GM10266 (cell line): ENCODE results near the gene OR4P4.

Experiments
- DNase-seq: peaks from one replicate; pipeline ENCODE4 v3.0.0; 2012; ENCODE audit errors: extremely low spot score
- CTCF ChIP-seq: IDR thresholded peaks from 2 replicates; pipeline ENCODE4 v1.5.1; 2012; ENCODE audit warnings: mild to moderate bottlenecking, low read depth; ENCODE audit not compliant: control insufficient read depth, insufficient read depth; ENCODE audit errors: missing control alignments

OR4P4 gene

GRCh38 chr11:55658608-55659007, 23.7 kb downstream of the OR4P4 start:
- no peak for DNase-seq
- TF ChIP-seq CTCF: no peak

- no peak for TF ChIP-seq CTCF
- DNase-seq: no peak
Observed at GRCh38 chr11:55661901-55662300, 27.0 kb downstream of the OR4P4 start, which contains the start of gene OR4C6. Gene OR4C6 (plus strand): TSS chr11:55662201. CDS start chr11:55665167, 2,966 bp downstream.

- TF ChIP-seq CTCF: no peak
- DNase-seq: no peak
Observed at GRCh38 chr11:55669376-55669775, 34.5 kb downstream of the OR4P4 start.

- TF ChIP-seq CTCF: no peak
Observed at GRCh38 chr11:55673860-55674259, 38.9 kb downstream of the OR4P4 start.

More at GRCh38 chr11:55673860-55674259, 38.9 kb downstream of the OR4P4 start:
- DNase-seq: no peak
